SJSA1 (cell line): Measurements from ENCODE around the gene SDK1. TPM values are rescaled to one million over a fixed set of nuclear protein-coding genes. Genes with fewer than 3 reads are reported as not detected.
"Not testable (repeated sequence)": the region's sequence is repeated elsewhere in the genome, so short reads cannot be mapped to it uniquely, and the experiment has no call there.

Source experiments
- DNase-seq, 2 experiments: peaks; one replicate each; pipeline ENCODE4 v3.0.0-alpha.2; 2015 to 2020; ENCODE audit warnings: low spot score in 2 of 2, low read depth in 1 of 2
- H3K27ac ChIP-seq: fragments of 250-450 bp; sonication (Bioruptor Pico); 2 replicates; pipeline ENCODE4 v1.5.1; 2020; ENCODE audit warnings: mild to moderate bottlenecking, moderate library complexity
- H3K27me3 ChIP-seq: fragments of 250-450 bp; sonication (Bioruptor Pico); replicated peaks from 2 replicates; pipeline ENCODE4 v1.5.1; 2020; ENCODE audit warnings: mild to moderate bottlenecking, moderate library complexity
- H3K36me3 ChIP-seq: fragments of 250-450 bp; sonication (Bioruptor Pico); 2 replicates; pipeline ENCODE4 v1.5.1; 2020; ENCODE audit warnings: mild to moderate bottlenecking
- H3K4me1 ChIP-seq: fragments of 250-450 bp; sonication (Bioruptor Pico); replicated peaks from 2 replicates; pipeline ENCODE4 v1.6.1; 2021; ENCODE audit warnings: mild to moderate bottlenecking
- H3K4me3 ChIP-seq: fragments of 250-450 bp; sonication (Bioruptor Pico); 2 replicates; pipeline ENCODE4 v1.5.1; 2020; ENCODE audit warnings: mild to moderate bottlenecking
- H3K9me3 ChIP-seq: fragments of 250-450 bp; sonication (Bioruptor Pico); replicated peaks from 2 replicates; pipeline ENCODE4 v1.5.1; 2020; ENCODE audit warnings: mild to moderate bottlenecking
- total RNA-seq: library from RNA; depleted of rRNA; stranded (reverse); fragments of >200 nt; shearing (Covaris generic); gene quantifications from 2 replicates; pipeline ENCODE4 v1.2.3, GENCODE V29; 2014

Gene SDK1
- total RNA-seq, 1 experiment from 2014 or later = 8.7 TPM

DNA sequence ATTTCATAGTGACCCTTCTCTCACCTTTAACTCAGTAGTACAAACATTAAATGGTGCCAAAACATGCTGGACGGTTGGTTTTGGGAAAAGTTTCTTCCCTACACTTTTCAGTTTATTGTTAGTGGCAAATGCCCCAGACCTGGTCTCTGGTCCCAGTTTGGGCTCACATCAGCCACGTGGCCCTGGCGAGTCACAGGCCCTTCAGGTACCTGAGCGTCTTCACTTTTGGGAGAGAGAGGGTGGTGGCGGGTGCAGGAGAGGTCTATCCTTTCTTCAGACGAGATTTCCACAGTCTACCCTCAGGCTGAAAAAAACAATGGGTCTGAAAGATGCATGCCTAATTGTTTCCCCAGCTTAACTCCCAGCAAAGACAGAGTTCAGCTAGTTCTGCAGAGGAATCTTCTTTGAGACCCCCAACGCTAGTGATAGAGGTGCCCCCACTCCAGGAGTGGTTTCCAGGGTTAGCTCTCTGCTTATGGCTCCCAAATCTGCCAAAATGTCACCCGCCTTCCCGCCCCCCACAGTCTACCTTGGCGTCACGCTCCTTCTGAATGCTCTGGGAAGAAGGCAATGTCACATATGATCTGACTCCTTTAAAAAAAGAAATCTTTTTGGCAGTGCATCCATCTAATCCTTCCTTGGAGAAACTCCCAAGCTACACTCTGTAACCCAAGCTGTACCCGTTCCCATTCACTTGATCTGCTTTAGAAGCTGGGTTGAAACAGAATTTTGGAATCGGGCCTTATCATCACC is 996.3 kb downstream of the SDK1 start:
- peaks cover 4% of the 10 kb centered on the region; the same call in 1 of the 2 replicates for H3K27me3 ChIP-seq
- H3K27ac ChIP-seq = no peak overlapping the region
- no peak overlapping the region for H3K4me3 ChIP-seq
- H3K36me3 ChIP-seq = no peaks in the 10 kb centered on the region
- no peaks in the 10 kb centered on the region for H3K4me1 ChIP-seq
- no peak for DNase-seq
- H3K9me3 ChIP-seq = no peaks in the 10 kb centered on the region

GRCh38 chr7:4297918-4298219 is 996.8 kb downstream of the SDK1 start:
- Histone ChIP-seq H3K27me3 (no peaks in the 10 kb centered on the region), H3K4me3 (no peak overlapping the region), H3K9me3 (no peaks in the 10 kb centered on the region), H3K4me1 (no peaks in the 10 kb centered on the region), H3K36me3 (no peaks in the 10 kb centered on the region), H3K27ac (no peak overlapping the region)
- DNase-seq = no peak

DNA sequence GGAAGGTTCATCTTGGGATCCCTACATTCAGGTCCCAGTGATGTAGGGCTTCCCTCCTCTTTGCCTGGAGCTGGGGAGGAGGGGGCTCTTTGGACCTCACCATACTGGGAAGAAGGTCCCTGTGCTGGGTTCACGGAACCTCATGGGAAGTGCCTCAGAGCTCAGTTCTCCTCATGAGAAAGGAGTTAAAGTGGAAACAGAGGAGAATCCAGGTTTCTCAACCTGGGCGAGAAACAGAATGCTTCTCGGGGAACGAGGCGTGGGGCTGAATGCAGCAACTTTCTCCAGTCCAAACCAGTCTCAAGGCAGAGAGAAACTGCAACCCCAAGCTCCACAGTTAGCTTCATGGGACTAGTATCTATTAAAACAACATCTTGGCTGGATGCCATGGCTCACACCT is 998.4 kb downstream of the SDK1 start:
- Histone ChIP-seq H3K27me3 (no peaks in the 10 kb centered on the region; the same call in 1 of the 2 replicates), H3K9me3 (no peaks in the 10 kb centered on the region), H3K4me3 (no peak overlapping the region), H3K36me3 (no peaks in the 10 kb centered on the region), H3K4me1 (no peaks in the 10 kb centered on the region), H3K27ac (no peak overlapping the region)
- no peak for DNase-seq

- H3K36me3 ChIP-seq = no peaks in the 10 kb centered on the region
- H3K4me3 ChIP-seq = no peak overlapping the region
- H3K27ac ChIP-seq = no peak overlapping the region
- H3K9me3 ChIP-seq = no peaks in the 10 kb centered on the region
- DNase-seq = no peak
- no peaks in the 10 kb centered on the region for H3K4me1 ChIP-seq
- H3K27me3 ChIP-seq = no peaks in the 10 kb centered on the region; the same call in 1 of the 2 replicates
Observed at GRCh38 chr7:4302203-4302905, 1001.3 kb downstream of the SDK1 start.

- Histone ChIP-seq H3K4me3 (no peak overlapping the region), H3K27ac (no peak overlapping the region), H3K4me1 (no peaks in the 10 kb centered on the region), H3K27me3 (no peaks in the 10 kb centered on the region; the same call in 1 of the 2 replicates), H3K36me3 (no peaks in the 10 kb centered on the region), H3K9me3 (no peaks in the 10 kb centered on the region)
- no peak for DNase-seq
Observed at GRCh38 chr7:4307316-4308204, 1006.5 kb downstream of the SDK1 start.

- DNase-seq = peak in 1 of 2 experiments; percentile 32
- Histone ChIP-seq H3K4me3 (no peak overlapping the region), H3K36me3 (no peaks in the 10 kb centered on the region), H3K27me3 (no peaks in the 10 kb centered on the region; the same call in 1 of the 2 replicates), H3K4me1 (no peaks in the 10 kb centered on the region), H3K9me3 (no peaks in the 10 kb centered on the region), H3K27ac (no peak overlapping the region)
Observed at GRCh38 chr7:4308205-4308590, 1007.1 kb downstream of the SDK1 start.

- not testable (repeated sequence) for H3K27ac ChIP-seq, DNase-seq, H3K36me3 ChIP-seq, H3K4me3 ChIP-seq, H3K27me3 ChIP-seq, H3K4me1 ChIP-seq, H3K9me3 ChIP-seq
Observed at GRCh38 chr7:4313911-4314310, 1012.9 kb downstream of the SDK1 start.

DNA sequence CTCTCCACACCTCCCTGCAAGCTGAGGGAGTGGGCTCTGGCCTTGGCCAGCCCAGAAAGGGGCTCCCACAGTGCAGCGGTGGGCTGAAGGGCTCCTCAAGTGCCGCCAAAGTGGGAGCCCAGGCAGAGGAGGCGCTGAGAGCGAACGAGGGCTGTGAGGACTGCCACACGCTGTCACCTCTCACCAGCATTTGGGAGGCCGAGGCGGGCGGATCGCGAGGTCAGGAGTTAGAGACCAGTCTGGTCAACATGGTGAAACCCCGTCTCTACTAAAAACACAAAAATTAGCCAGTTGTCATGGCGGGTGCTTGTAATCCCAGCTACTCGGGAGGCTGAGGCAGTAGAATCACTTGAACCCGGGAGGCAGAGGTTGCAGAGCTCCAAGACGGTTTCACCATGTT is 1013.3 kb downstream of the SDK1 start:
- not testable (repeated sequence) for H3K9me3 ChIP-seq, H3K27ac ChIP-seq, H3K4me1 ChIP-seq, H3K4me3 ChIP-seq, H3K36me3 ChIP-seq, H3K27me3 ChIP-seq, DNase-seq
